ENCODE data around the gene IMP4.

- TF ChIP-seq CTCF (IDR thresholded peaks at IDR 0.05) (no peak), POLR2A (IDR thresholded peaks at IDR 0.05) (no peak)
Measured at GRCh38 chr2:130378206-130378897, 35.7 kb downstream of the IMP4 start.
